Smooth muscle cell of the brain vasculature (primary cell): Measurements from ENCODE around the gene CDC37.

ENCODE experiments used
- DNase-seq: peaks from one replicate; pipeline ENCODE4 v3.0.0-alpha.2; 2012; ENCODE audit warnings: low read depth, low spot score

CDC37 gene

GRCh38 chr19:10353793-10354391 lies 49.5 kb downstream of the CDC37 start:
- no peak for DNase-seq

DNA sequence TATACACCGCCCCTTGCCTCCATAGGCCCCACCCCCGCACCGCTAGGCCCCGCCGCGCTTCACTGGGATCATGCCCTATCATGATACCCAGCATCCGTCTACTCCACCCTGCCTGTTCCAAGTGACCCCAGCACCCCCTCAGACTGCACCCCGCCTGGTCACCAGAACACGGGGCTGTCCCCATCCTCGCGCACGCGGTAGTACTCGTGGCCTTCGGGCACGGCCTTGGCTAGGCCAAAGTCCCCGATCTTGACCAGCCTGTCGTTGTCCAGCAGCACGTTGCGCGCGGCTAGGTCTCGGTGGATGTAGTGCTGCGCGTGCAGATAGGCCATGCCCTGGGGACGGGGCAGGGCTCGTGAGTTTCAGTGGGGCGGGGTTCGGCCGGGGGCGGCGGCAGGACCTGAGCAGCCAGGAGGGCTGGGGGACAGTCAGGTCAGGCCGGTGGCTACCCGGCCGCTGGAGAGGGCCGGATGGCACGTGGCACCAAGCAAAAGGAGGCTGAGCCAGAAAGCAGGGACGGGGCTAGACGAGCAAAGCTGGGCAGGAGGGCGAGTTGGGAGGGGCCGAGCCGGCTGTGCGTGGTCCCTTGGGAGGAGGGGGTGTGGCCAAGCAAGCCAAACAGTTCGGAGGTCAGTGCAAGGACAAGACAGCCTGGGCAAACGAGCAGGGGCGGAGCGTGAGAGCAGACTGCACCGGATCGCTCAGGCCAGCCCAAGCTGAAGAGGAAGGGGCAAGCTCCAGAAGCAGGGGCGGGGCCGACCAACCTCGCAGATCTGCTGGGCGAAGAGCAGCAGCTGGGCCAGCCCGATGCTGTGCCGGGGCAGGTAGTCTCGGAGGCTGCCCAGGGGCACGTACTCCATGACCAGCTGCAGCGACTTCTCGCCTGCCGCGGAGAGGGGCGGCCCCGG lies 50.3 kb downstream of the CDC37 start:
- DNase-seq, result no peak

DNA sequence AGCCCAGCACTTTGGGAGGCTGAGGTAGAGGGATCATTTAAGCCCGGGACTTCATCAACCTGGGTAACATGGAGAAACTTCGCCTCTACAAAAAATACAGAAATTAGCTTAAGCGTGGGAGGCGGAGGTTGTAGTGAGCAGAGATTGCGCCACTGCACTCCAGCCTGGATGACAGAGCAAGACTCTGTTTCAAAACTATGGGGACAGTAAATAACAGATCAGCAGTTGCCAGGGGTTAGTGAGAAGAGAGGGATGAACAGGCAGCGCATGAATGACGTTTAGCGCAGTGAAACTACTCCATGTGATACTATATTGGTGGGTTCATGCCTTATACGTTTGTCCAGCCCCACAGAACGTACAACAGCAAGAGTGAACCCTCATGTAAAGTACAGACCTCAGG lies 56.8 kb downstream of the CDC37 start:
- no peak for DNase-seq

DNA sequence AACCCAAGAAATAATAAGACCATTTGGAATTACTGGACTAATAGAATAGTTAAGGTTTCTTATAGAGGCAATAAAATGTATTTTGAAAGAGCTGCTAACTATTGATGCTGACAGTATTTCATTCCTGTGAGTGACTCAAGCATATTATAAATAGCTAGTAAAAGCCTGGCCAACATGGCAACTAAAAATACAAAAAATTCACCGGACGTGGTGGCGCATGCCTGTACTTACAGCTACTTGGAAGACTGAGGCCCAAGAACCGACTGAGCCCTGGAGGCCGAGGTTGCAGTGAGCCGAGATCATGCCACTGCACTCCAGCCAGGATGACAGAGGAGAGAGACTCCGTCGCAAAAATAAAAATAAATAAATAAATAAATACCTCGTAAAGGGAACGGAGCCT lies 58.6 kb downstream of the CDC37 start:
- DNase-seq, result no peak

- no peak for DNase-seq
These were observed 59.8 kb downstream of the CDC37 start for GRCh38 chr19:10343495-10343894.
